ENCODE measurements around the gene FGFR4. TPM values are rescaled to one million over a fixed set of nuclear protein-coding genes. Genes with fewer than 3 reads are reported as not detected.

FGFR4 gene
- total RNA-seq, 1 donor from 2014 or later, result 1.4 TPM

GRCh38 chr5:177081859-177082258, 4.9 kb upstream of the FGFR4 start:
- intact Hi-C loops (cut with DNase I), result no loop called here
- no peak for DNase-seq (ENCODE audit: low spot score)
- no peak for ATAC-seq

GRCh38 chr5:177083357-177083756, 3.4 kb upstream of the FGFR4 start:
- DNase-seq (ENCODE audit: low spot score) (no peak), ATAC-seq (no peak)
- intact Hi-C loops (cut with DNase I), result no loop called here

GRCh38 chr5:177084175-177084574, 2.5 kb upstream of the FGFR4 start:
- no peak for ATAC-seq
- intact Hi-C loops (cut with DNase I), result no loop called here
- DNase-seq (ENCODE audit: low spot score), result no peak

GRCh38 chr5:177085985-177086653, 596 bp upstream of the FGFR4 start:
- intact Hi-C loops (cut with DNase I), result no loop called here
- no peak for ATAC-seq
- DNase-seq (ENCODE audit: low spot score), result no peak

- DNase-seq (ENCODE audit: low spot score) (no peak), ATAC-seq (no peak)
- intact Hi-C loops (cut with DNase I), result no loop called here
Measured at GRCh38 chr5:177087398-177088005, 787 bp downstream of the FGFR4 start.

- no peak for DNase-seq (ENCODE audit: low spot score)
- peak; percentile 58 for ATAC-seq
- intact Hi-C loops (cut with DNase I), result no loop called here
Measured at GRCh38 chr5:177089127-177089526, 2.4 kb downstream of the FGFR4 start.

GRCh38 chr5:177089825-177090641, 3.3 kb downstream of the FGFR4 start:
- intact Hi-C loops (cut with DNase I), result no loop called here
- DNase-seq (ENCODE audit: low spot score), result no peak
- no peak for ATAC-seq

- ATAC-seq, result no peak
- DNase-seq (ENCODE audit: low spot score), result no peak
- intact Hi-C loops (cut with DNase I), result no loop called here
Measured at GRCh38 chr5:177090813-177091212, 4.1 kb downstream of the FGFR4 start.

GRCh38 chr5:177091232-177091631, 4.5 kb downstream of the FGFR4 start:
- ATAC-seq (no peak), DNase-seq (ENCODE audit: low spot score) (no peak)
- intact Hi-C loops (cut with DNase I), result no loop called here

- ATAC-seq (no peak), DNase-seq (ENCODE audit: low spot score) (no peak)
- intact Hi-C loops (cut with DNase I), result no loop called here
Measured at GRCh38 chr5:177092178-177093081, 5.7 kb downstream of the FGFR4 start.

GRCh38 chr5:177093082-177093712, 6.5 kb downstream of the FGFR4 start:
- intact Hi-C loops (cut with DNase I), result no loop called here
- ATAC-seq, result no peak
- no peak for DNase-seq (ENCODE audit: low spot score)

- ATAC-seq (no peak), DNase-seq (ENCODE audit: low spot score) (no peak)
- intact Hi-C loops (cut with DNase I), result no loop called here
Measured at GRCh38 chr5:177093803-177094202, 7.1 kb downstream of the FGFR4 start.

- DNase-seq (ENCODE audit: low spot score), result peak; percentile 70
- intact Hi-C loops (cut with DNase I), result no loop called here
- ATAC-seq, result peak; percentile 94
Measured at GRCh38 chr5:177094224-177095087, 7.7 kb downstream of the FGFR4 start.

- no peak for DNase-seq (ENCODE audit: low spot score)
Measured at GRCh38 chr5:177095088-177095669, 8.5 kb downstream of the FGFR4 start.

GRCh38 chr5:177096162-177097015, 9.7 kb downstream of the FGFR4 start:
- ATAC-seq, result no peak
- intact Hi-C loops (cut with DNase I), result no loop called here
- DNase-seq (ENCODE audit: low spot score), result no peak

More at GRCh38 chr5:177095088-177095669, 8.5 kb downstream of the FGFR4 start:
- ATAC-seq, result no peak
- intact Hi-C loops (cut with DNase I), result no loop called here
